Heart left ventricle (tissue), 16 donors: Measurements from ENCODE around the gene MGAT3. TPM values are rescaled to one million over a fixed set of nuclear protein-coding genes. Genes with fewer than 3 reads are reported as not detected.

Source experiments
- ATAC-seq, 4 donors: fragments of 200-7000 bp; cut with Tn5 transposase; one replicate each; pipeline ENCODE4 v1.9.1; 2020 to 2022; ENCODE audit warnings: moderate library complexity in 4 of 4, mild to moderate bottlenecking in 3 of 4, moderate number of reproducible peaks in 1 of 4
- DNase-seq, 5 donors: peaks; one replicate each; pipeline ENCODE4 v3.0.0-alpha.2; 2020
- H3K27ac ChIP-seq, 12 donors: fragments of 200-600 bp; sonication (generic) in 4 of 12; one replicate each; pipeline versions ENCODE4 v1.5.0 to v1.8.0; 2016 to 2022; ENCODE audit warnings: mild to moderate bottlenecking in 2 of 12
- H3K27me3 ChIP-seq, 9 donors: fragments of 200-600 bp; sonication (generic) in 2 of 9; one replicate each; pipeline versions ENCODE4 v1.5.1 to v1.8.0; 2016 to 2022; ENCODE audit warnings: mild to moderate bottlenecking in 3 of 9
- H3K36me3 ChIP-seq, 9 donors: fragments of 200-600 bp; sonication (generic) in 2 of 9; one replicate each; pipeline versions ENCODE4 v1.5.0 to v1.8.0; 2018 to 2022; ENCODE audit warnings: mild to moderate bottlenecking in 2 of 9
- H3K4me1 ChIP-seq, 12 donors: fragments of 200-600 bp; sonication (generic) in 4 of 12; one replicate each; pipeline versions ENCODE4 v1.5.0 to v1.8.0; 2016 to 2022; ENCODE audit warnings: mild to moderate bottlenecking in 3 of 12
- H3K4me3 ChIP-seq, 12 donors: fragments of 200-600 bp; sonication (generic) in 4 of 12; one replicate each; pipeline versions ENCODE4 v1.5.0 to v1.8.0; 2017 to 2022; ENCODE audit warnings: mild to moderate bottlenecking in 9 of 12, moderate library complexity in 4 of 12
- H3K9me3 ChIP-seq, 12 donors: fragments of 200-600 bp; sonication (generic) in 4 of 12; one replicate each; pipeline versions ENCODE4 v1.5.0 to v1.8.0; 2016 to 2022; ENCODE audit warnings: mild to moderate bottlenecking in 1 of 12
- POLR2A ChIP-seq, 2 donors: fragments of 450-650 bp; IDR thresholded peaks; one replicate each; pipeline ENCODE4 v1.6.1; 2017; ENCODE audit warnings: antibody characterized with exemption in 2 of 2, mild to moderate bottlenecking in 2 of 2, moderate library complexity in 2 of 2
- WGBS, 4 donors: extraction: QIAGEN DNeasy Blood & Tissue Kit in 2 of 4; methylation state at CpG; one replicate each; pipeline versions ENCODE4 v1.1.5 to v1.1.7; 2013 to 2018; 5-methylcytosine and 5-hydroxymethylcytosine counted together
- intact Hi-C, 10 donors: fragments of 100-400 bp; cut with DNase I; formaldehyde crosslinking; loops; one replicate each; pipeline versions ENCODE4 v1.11.1 to v1.14.2; 2022
- polyA plus RNA-seq, 2 donors: library from polyadenylated mRNA; stranded (reverse); fragments of 200-250 nt; gene quantifications; one replicate each; pipeline ENCODE4 v1.2.3, GENCODE V29; 2013
- total RNA-seq, 9 donors: library from RNA; depleted of rRNA in 2 of 9; stranded (reverse); fragments of >200 nt in 2 of 9; fragmentation: NEBNext Ultra II Directional in 3 of 9; extraction: Animal tissue kit (Norgen Biotek cat#: 25700) in 3 of 9; gene quantifications; one replicate each; pipeline versions ENCODE4 v1.1.0 to v1.2.4, GENCODE V29; 2016 to 2023
- TF ChIP-seq, protein P1 (sequence below), 12 donors: fragments of 200-600 bp; sonication (generic) in 4 of 12; IDR thresholded peaks; one replicate each; pipeline versions ENCODE4 v1.5.0 to v1.8.0; 2018 to 2022; ENCODE audit warnings: antibody characterized with exemption in 12 of 12, mild to moderate bottlenecking in 5 of 12
- donor health status: ischemic (EF 13 %, LVEDD 7.1; RV severe dilation, severe dysfunction).
- donor health status: healthy with polysubstance abuse.
- donor health status: DM: no; HTN: yes; CAD: no.
- donor health status: DM: no; HTN: no; CAD: no.
- donor health status: ischemic (EF 25% LVEDD 6.9; RV normal size, moderate dysfunction).
- donor health status: ischemic (EF 25% LVEDD 5.7; RV mildly dilated, moderate dysfunction).
- donor health status: healthy.
- donor health status: DM: yes; HTN: yes; CAD: no.
- donor health status: ischemic (EF 35%, LVEDD 5.7; RV mildly dilated, moderate dysfunction).
- donor health status: nonischemic (EF 11% LVEDD 7.7; RV severe dilation, severe dysfunction).
- donor health status: DM: yes; HTN: yes; CAD: no.
- donor health status: PGD.
- donor health status: ischemic (EF 29% LVEDD 5.4; RV normal size, mild dysfunction).
- donor health status: nonischemic (EF 23%, LVEDD 6.1; RV moderate dilation, normal function).

MGAT3 gene
- total and polyA plus RNA-seq, 11 donors = 2.2 to 9.9 (median 4.4) TPM

DNA sequence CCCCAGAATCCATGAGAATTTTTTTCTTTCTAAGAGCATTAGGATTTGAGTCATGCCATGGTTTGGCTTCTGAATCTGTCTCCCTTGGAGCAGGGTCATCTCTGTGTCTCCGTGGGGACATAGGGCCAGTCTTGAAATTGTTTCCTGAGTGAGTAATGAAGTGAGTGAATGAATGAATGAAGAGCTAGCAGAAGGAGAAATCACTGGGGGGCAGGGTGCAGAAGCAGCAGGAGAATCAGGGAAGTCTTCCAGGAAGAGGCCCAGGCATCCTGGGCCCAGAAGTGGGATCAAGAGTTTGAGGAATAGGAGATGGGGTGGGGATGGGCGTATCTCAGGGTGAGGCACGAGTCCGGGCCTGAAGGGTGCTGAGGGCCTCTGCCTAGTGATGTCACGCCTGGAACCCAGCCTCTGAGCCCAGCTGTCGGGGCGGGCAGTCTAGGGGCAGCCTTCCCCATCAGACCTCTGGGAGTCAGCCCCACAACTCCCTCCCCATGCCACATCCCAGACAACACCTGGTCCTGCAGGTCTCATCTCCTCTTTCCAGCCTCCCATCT is 12.5 kb upstream of the MGAT3 start:
- intact Hi-C loops = no loop called here
- Histone ChIP-seq H3K27me3 (peaks cover 0 to 9% (median 0%) of the 10 kb centered on the region in 9 donors), H3K27ac (no peak overlapping the region), H3K36me3 (no peaks in the 10 kb centered on the region), H3K4me3 (no peak overlapping the region), H3K4me1 (peaks cover 0 to 11% (median 0%) of the 10 kb centered on the region in 12 donors), H3K9me3 (no peaks in the 10 kb centered on the region)
- DNase-seq = no peak
- peak in 1 of 4 donors; percentile 20 for ATAC-seq
- 82 to 92% (median 83%) methylated on average over 2 to 7 of the region's 7 CpGs for WGBS, 4 donors
- TF ChIP-seq POLR2A (IDR thresholded peaks at IDR 0.05) = no peak
- TF ChIP-seq, protein P1, sequence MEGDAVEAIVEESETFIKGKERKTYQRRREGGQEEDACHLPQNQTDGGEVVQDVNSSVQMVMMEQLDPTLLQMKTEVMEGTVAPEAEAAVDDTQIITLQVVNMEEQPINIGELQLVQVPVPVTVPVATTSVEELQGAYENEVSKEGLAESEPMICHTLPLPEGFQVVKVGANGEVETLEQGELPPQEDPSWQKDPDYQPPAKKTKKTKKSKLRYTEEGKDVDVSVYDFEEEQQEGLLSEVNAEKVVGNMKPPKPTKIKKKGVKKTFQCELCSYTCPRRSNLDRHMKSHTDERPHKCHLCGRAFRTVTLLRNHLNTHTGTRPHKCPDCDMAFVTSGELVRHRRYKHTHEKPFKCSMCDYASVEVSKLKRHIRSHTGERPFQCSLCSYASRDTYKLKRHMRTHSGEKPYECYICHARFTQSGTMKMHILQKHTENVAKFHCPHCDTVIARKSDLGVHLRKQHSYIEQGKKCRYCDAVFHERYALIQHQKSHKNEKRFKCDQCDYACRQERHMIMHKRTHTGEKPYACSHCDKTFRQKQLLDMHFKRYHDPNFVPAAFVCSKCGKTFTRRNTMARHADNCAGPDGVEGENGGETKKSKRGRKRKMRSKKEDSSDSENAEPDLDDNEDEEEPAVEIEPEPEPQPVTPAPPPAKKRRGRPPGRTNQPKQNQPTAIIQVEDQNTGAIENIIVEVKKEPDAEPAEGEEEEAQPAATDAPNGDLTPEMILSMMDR (IDR thresholded peaks at IDR 0.05) = no peak

DNA sequence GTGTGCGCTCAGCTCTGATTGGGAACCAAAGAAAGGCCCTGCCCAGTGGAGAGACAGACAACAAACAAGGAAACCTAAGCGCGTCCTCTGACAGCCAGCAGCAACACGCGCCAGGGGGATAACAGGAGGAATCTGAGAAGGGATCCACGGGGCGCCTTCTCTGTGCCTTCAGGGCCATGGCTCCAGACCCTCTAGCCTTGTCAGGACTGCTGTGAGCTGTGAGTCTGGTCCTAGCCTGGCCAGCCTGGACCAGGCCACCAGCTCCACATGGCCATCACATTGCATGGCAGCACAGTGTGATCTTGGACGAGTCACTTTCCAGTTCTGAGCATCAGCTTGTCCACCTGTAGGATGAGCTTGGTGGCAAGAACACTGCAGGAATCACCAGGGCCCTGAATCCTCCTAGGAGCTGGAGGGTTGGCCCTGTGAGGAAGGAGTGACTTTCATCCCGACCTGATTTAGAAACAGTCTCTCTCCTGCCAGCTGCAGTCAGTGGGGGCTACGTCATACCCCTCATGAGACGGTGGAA is 11.8 kb upstream of the MGAT3 start:
- intact Hi-C loops = no loop called here
- no peaks in the 10 kb centered on the region for H3K9me3 ChIP-seq
- ATAC-seq = no peak

GRCh38 chr22:39445678-39446077 is 11.1 kb upstream of the MGAT3 start:
- WGBS, 4 donors = 84 to 100% (median 88%) methylated on average over 1 to 9 of the region's 9 CpGs
- Histone ChIP-seq H3K27ac (no peak overlapping the region), H3K4me1 (peaks cover 0 to 8% (median 0%) of the 10 kb centered on the region in 12 donors), H3K27me3 (peaks cover 0 to 4% (median 0%) of the 10 kb centered on the region in 9 donors), H3K9me3 (no peaks in the 10 kb centered on the region), H3K4me3 (no peak overlapping the region), H3K36me3 (no peaks in the 10 kb centered on the region)
- intact Hi-C loops = no loop called here
- TF ChIP-seq POLR2A (IDR thresholded peaks at IDR 0.05) = no peak
- TF ChIP-seq, protein P1 (IDR thresholded peaks at IDR 0.05) = no peak
- DNase-seq (no peak), ATAC-seq (peak in 1 of 4 donors; percentile 10)

More for the DNA sequence above, 11.8 kb upstream of the MGAT3 start:
- WGBS, 4 donors = 87 to 100% (median 89%) methylated on average over 10 to 11 of the region's 11 CpGs
- TF ChIP-seq, protein P1 (IDR thresholded peaks at IDR 0.05) = no peak
- TF ChIP-seq POLR2A (IDR thresholded peaks at IDR 0.05) = no peak
- H3K27me3 ChIP-seq = peaks cover 0 to 9% (median 0%) of the 10 kb centered on the region in 9 donors
- no peak overlapping the region for H3K4me3 ChIP-seq
- H3K36me3 ChIP-seq = no peaks in the 10 kb centered on the region
- H3K27ac ChIP-seq = no peak overlapping the region
- H3K4me1 ChIP-seq = peaks cover 0 to 8% (median 0%) of the 10 kb centered on the region in 12 donors
- DNase-seq = no peak

GRCh38 chr22:39446239-39446721 is 10.5 kb upstream of the MGAT3 start:
- Histone ChIP-seq H3K9me3 (no peaks in the 10 kb centered on the region), H3K4me3 (no peak overlapping the region), H3K27me3 (peaks cover 0 to 4% (median 0%) of the 10 kb centered on the region in 9 donors), H3K4me1 (peaks cover 0 to 8% (median 0%) of the 10 kb centered on the region in 12 donors), H3K36me3 (no peaks in the 10 kb centered on the region), H3K27ac (no peak overlapping the region)
- no peak for ATAC-seq
- intact Hi-C loops = no loop called here
- DNase-seq = no peak
- TF ChIP-seq, protein P1 (IDR thresholded peaks at IDR 0.05) = no peak
- no peak for TF ChIP-seq POLR2A (IDR thresholded peaks at IDR 0.05)
- WGBS, 4 donors = 72 to 82% (median 74%) methylated on average over 9 to 13 of the region's 13 CpGs
